ENCODE measurements around the gene MLLT3.

DNA sequence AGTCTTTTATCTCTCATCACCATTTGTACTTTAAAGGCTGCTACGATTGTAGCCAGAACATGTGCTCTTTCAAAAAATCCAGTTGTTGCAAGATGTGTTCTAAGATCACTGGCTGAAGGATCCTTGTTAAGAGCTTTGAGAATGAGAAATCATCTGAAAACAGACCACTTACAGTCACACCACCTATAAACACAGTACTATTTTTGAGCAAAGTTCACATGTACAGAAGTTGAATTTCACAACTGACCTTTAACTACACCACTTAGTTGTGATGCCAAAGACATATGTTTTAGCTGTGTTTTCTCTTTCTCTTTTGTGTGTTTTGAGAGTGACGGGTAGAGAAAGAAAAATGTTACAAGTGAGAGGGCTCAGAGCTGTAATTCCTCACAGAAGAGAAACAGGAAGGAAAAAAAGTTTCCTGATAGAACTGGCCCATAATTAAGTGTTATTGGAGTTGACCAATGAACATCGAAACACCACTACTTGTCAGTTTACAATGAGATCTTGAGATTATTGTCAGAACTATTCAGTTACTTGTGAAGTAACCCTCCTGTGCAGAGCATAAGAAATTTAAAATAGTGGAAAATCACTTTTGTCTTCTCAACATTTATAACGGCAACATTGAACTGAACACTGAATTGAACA, 245.4 kb downstream of the MLLT3 start:
- TF ChIP-seq CTCF (IDR thresholded peaks at IDR 0.05) (no peak), POLR2A (IDR thresholded peaks at IDR 0.05) (no peak)

Measured in testis (tissue), 2 donors.